ENCODE measurements around the gene MTHFSD. TPM values are rescaled to one million over a fixed set of nuclear protein-coding genes. Genes with fewer than 3 reads are reported as not detected.

MTHFSD gene
- total RNA-seq, 4 donors from 2014 or later: 10.1 to 17.9 (median 15.5) TPM

- Histone ChIP-seq H3K36me3 (peaks cover 23 to 69% (median 35%) of the 10 kb centered on the region in 4 donors), H3K27ac (replicated peaks in 1 of 4) (no peak overlapping the region), H3K27me3 (no peaks in the 10 kb centered on the region), H3K4me3 (no peak overlapping the region), H3K4me1 (peaks cover 3 to 24% (median 19%) of the 10 kb centered on the region in 4 donors), H3K9me3 (no peaks in the 10 kb centered on the region)
- intact Hi-C loops (cut with DNase I): no loop called here
- DNase-seq (ENCODE audit: extremely low spot score): no peak
- TF ChIP-seq, protein P1, sequence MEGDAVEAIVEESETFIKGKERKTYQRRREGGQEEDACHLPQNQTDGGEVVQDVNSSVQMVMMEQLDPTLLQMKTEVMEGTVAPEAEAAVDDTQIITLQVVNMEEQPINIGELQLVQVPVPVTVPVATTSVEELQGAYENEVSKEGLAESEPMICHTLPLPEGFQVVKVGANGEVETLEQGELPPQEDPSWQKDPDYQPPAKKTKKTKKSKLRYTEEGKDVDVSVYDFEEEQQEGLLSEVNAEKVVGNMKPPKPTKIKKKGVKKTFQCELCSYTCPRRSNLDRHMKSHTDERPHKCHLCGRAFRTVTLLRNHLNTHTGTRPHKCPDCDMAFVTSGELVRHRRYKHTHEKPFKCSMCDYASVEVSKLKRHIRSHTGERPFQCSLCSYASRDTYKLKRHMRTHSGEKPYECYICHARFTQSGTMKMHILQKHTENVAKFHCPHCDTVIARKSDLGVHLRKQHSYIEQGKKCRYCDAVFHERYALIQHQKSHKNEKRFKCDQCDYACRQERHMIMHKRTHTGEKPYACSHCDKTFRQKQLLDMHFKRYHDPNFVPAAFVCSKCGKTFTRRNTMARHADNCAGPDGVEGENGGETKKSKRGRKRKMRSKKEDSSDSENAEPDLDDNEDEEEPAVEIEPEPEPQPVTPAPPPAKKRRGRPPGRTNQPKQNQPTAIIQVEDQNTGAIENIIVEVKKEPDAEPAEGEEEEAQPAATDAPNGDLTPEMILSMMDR (IDR thresholded peaks at IDR 0.05): no peak
- TF ChIP-seq POLR2AphosphoS5 (IDR thresholded peaks at IDR 0.05): no peak
- TF ChIP-seq POLR2A (IDR thresholded peaks at IDR 0.05; ENCODE audit: low read depth): no peak
- TF ChIP-seq EP300 (IDR thresholded peaks at IDR 0.05): no peak
- WGBS: 86% methylated on average over 5 of the region's 5 CpGs
Observed at GRCh38 chr16:86550281-86550680, 4.8 kb downstream of the MTHFSD start.

GRCh38 chr16:86549893-86550190, 5.2 kb downstream of the MTHFSD start:
- peaks cover 23 to 74% (median 40%) of the 10 kb centered on the region in 4 donors for H3K36me3 ChIP-seq
- intact Hi-C loops (cut with DNase I): no loop called here

DNA sequence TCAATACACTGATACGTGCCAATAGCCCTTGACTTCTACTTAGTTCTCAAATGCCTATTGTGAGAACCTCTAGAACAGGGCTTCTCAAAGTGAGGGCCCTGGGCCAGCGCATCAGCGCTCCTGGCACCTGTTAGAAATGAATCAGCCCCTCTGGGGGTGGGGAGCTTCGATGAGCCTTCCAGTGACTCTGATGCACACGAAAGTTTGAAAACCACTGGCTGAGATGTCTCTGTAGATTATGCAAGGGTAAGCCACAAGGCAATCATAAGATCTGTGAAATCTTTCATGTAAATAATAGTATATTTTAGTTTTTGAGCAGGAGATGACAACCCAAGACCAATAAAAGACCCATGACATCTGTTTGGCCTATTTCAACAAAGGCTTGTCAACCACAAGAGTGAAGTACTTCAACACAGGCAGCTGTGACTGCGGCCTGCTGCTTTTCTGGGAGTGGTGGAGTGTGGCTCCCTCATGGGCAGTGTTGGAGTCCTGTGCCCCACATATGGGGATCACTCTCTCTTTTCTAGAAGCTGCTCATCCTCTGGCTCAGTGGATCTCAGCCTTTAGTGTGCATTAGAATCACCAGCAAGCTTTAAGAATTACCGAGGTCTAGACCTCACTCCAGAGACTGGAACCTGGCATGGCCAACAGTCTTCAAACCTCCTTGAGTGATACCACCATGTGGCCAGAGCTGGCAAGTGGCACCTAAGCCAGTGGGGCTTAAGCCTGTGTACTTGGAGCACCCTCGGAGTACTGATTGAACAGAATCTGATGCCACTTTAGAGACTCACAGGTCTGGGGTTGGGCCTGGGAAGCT, 5.8 kb downstream of the MTHFSD start:
- Histone ChIP-seq H3K27ac (replicated peaks in 1 of 4) (no peak overlapping the region), H3K4me3 (no peak overlapping the region), H3K27me3 (no peaks in the 10 kb centered on the region), H3K36me3 (peaks cover 23 to 78% (median 45%) of the 10 kb centered on the region in 4 donors), H3K4me1 (peaks cover 2 to 19% (median 13%) of the 10 kb centered on the region in 4 donors), H3K9me3 (no peaks in the 10 kb centered on the region)
- WGBS: 77% methylated on average over 6 of the region's 8 CpGs
- intact Hi-C loops (cut with DNase I): no loop called here
- DNase-seq (ENCODE audit: extremely low spot score): no peak
- TF ChIP-seq EP300 (IDR thresholded peaks at IDR 0.05): no peak
- TF ChIP-seq POLR2AphosphoS5 (IDR thresholded peaks at IDR 0.05): no peak
- TF ChIP-seq, protein P1 (IDR thresholded peaks at IDR 0.05): no peak
- TF ChIP-seq POLR2A (IDR thresholded peaks at IDR 0.05; ENCODE audit: low read depth): no peak

More at GRCh38 chr16:86549893-86550190, 5.2 kb downstream of the MTHFSD start:
- 100% methylated on average over 6 of the region's 7 CpGs for WGBS
- Histone ChIP-seq H3K27me3 (no peaks in the 10 kb centered on the region), H3K27ac (replicated peaks in 1 of 4) (no peak overlapping the region), H3K4me3 (no peak overlapping the region), H3K9me3 (no peaks in the 10 kb centered on the region), H3K4me1 (peaks cover 3 to 23% (median 18%) of the 10 kb centered on the region in 4 donors)
- TF ChIP-seq, protein P1 (IDR thresholded peaks at IDR 0.05): no peak
- TF ChIP-seq EP300 (IDR thresholded peaks at IDR 0.05) (no peak), POLR2AphosphoS5 (IDR thresholded peaks at IDR 0.05) (no peak), POLR2A (IDR thresholded peaks at IDR 0.05; ENCODE audit: low read depth) (no peak)
- no peak for DNase-seq (ENCODE audit: extremely low spot score)

GRCh38 chr16:86547286-86547685, 7.7 kb downstream of the MTHFSD start:
- Histone ChIP-seq H3K27ac (replicated peaks in 1 of 4) (no peak overlapping the region), H3K36me3 (peaks cover 23 to 96% (median 60%) of the 10 kb centered on the region in 4 donors), H3K9me3 (no peaks in the 10 kb centered on the region), H3K4me1 (no peaks in the 10 kb centered on the region), H3K4me3 (no peak overlapping the region), H3K27me3 (no peaks in the 10 kb centered on the region)
- DNase-seq (ENCODE audit: extremely low spot score): no peak
- intact Hi-C loops (cut with DNase I): no loop called here
- TF ChIP-seq, protein P1 (IDR thresholded peaks at IDR 0.05): no peak
- TF ChIP-seq POLR2AphosphoS5 (IDR thresholded peaks at IDR 0.05) (no peak), EP300 (IDR thresholded peaks at IDR 0.05) (no peak), POLR2A (IDR thresholded peaks at IDR 0.05; ENCODE audit: low read depth) (no peak)
- WGBS: 91% methylated on average over 11 of the region's 11 CpGs
